Neuronal stem cell (in vitro differentiated cells): ENCODE results near the gene FHIT.

ENCODE experiments used
- DNase-seq: peaks from one replicate; pipeline ENCODE4 v3.0.0-alpha.2; 2013; ENCODE audit warnings: low spot score
- H2AFZ ChIP-seq: one replicate; pipeline ENCODE4 v1.6.1; 2013; ENCODE audit warnings: mild to moderate bottlenecking, low read length, inconsistent platforms
- H2AK5ac ChIP-seq: 2 replicates; pipeline ENCODE4 v1.6.1; 2013; ENCODE audit warnings: low read depth, mild to moderate bottlenecking, inconsistent platforms, low read length, moderate library complexity, mixed read lengths
- H2BK120ac ChIP-seq: 2 replicates; pipeline ENCODE4 v1.6.1; 2013; ENCODE audit warnings: low read depth, mild to moderate bottlenecking, inconsistent platforms, low read length, moderate library complexity, mixed read lengths
- H2BK12ac ChIP-seq: one replicate; pipeline ENCODE4 v1.6.1; 2013; ENCODE audit warnings: low read length, inconsistent platforms
- H2BK15ac ChIP-seq: 2 replicates; pipeline ENCODE4 v1.6.1; 2013; ENCODE audit warnings: mild to moderate bottlenecking, low read length, inconsistent platforms, mixed read lengths
- H2BK5ac ChIP-seq: one replicate; pipeline ENCODE4 v1.6.1; 2013; ENCODE audit warnings: inconsistent platforms, mild to moderate bottlenecking, low read length, moderate library complexity
- H3K14ac ChIP-seq: one replicate; pipeline ENCODE4 v1.6.1; 2013; ENCODE audit warnings: low read length, inconsistent platforms
- H3K18ac ChIP-seq: 2 replicates; pipeline ENCODE4 v1.6.1; 2013; ENCODE audit warnings: low read length, inconsistent platforms
- H3K23ac ChIP-seq: 2 replicates; pipeline ENCODE4 v1.6.1; 2013; ENCODE audit warnings: low read depth, mild to moderate bottlenecking, mixed read lengths, low read length, inconsistent platforms; ENCODE audit not compliant: poor library complexity
- H3K27ac ChIP-seq: replicated peaks from 3 replicates; pipeline ENCODE4 v1.5.1; 2013; ENCODE audit warnings: low read length, inconsistent platforms
- H3K27me3 ChIP-seq, 3 experiments: 2 replicates each; pipeline ENCODE4 v1.6.1; 2013; ENCODE audit warnings: low read length in 3 of 3, mild to moderate bottlenecking in 2 of 3, inconsistent platforms in 1 of 3, low read depth in 1 of 3, mixed read lengths in 1 of 3, moderate library complexity in 1 of 3; ENCODE audit not compliant: control insufficient read depth in 3 of 3, insufficient read depth in 3 of 3
- H3K36me3 ChIP-seq, 2 donors: replicated peaks in 1 of 2; 2 replicates each; pipeline ENCODE4 v1.6.1; 2013; ENCODE audit warnings: low read length in 2 of 2; ENCODE audit not compliant: control insufficient read depth in 2 of 2, insufficient read depth in 2 of 2
- H3K4ac ChIP-seq: 2 replicates; pipeline ENCODE4 v1.6.1; 2013; ENCODE audit warnings: inconsistent platforms, mild to moderate bottlenecking, low read length, moderate library complexity
- H3K4me1 ChIP-seq, 2 donors: 1 replicate in 1 of 2; 2 replicates in 1 of 2; pipeline ENCODE4 v1.6.1; 2013; ENCODE audit warnings: low read length in 2 of 2, low read depth in 1 of 2; ENCODE audit not compliant: control insufficient read depth in 2 of 2, insufficient read depth in 1 of 2
- H3K4me2 ChIP-seq: one replicate; pipeline ENCODE4 v1.6.1; 2013; ENCODE audit warnings: mild to moderate bottlenecking, low read length, inconsistent platforms; ENCODE audit not compliant: insufficient read depth, poor library complexity, severe bottlenecking
- H3K4me3 ChIP-seq, 2 donors: 2 replicates each; pipeline ENCODE4 v1.5.1; 2013; ENCODE audit warnings: low read length in 2 of 2, mild to moderate bottlenecking in 2 of 2, inconsistent platforms in 1 of 2, moderate library complexity in 1 of 2
- H3K79me1 ChIP-seq: one replicate; pipeline ENCODE4 v1.6.1; 2013; ENCODE audit warnings: low read depth, mild to moderate bottlenecking, inconsistent platforms, low read length, moderate library complexity
- H3K9ac ChIP-seq: one replicate; pipeline ENCODE4 v1.6.1; 2013; ENCODE audit warnings: mild to moderate bottlenecking, low read depth, low read length, inconsistent platforms; ENCODE audit not compliant: poor library complexity
- H3K9me3 ChIP-seq, 2 donors: replicated peaks in 1 of 2; 2 replicates each; pipeline versions ENCODE3 to v1.6.1; 2013; ENCODE audit warnings: low read length in 2 of 2, mild to moderate bottlenecking in 2 of 2, inconsistent platforms in 1 of 2, low read depth in 1 of 2, mixed read lengths in 1 of 2, moderate library complexity in 1 of 2; ENCODE audit not compliant: control insufficient read depth in 2 of 2, insufficient read depth in 1 of 2
- H4K8ac ChIP-seq: one replicate; pipeline ENCODE4 v1.6.1; 2013; ENCODE audit warnings: low read depth, mild to moderate bottlenecking, inconsistent platforms, low read length, moderate library complexity
- H4K91ac ChIP-seq: one replicate; pipeline ENCODE4 v1.6.1; 2013; ENCODE audit warnings: low read length, low read depth, mild to moderate bottlenecking, inconsistent platforms; ENCODE audit not compliant: poor library complexity
- WGBS, 2 donors: extraction: QIAGEN DNeasy Blood & Tissue Kit; methylation state at CpG; one replicate each; pipeline ENCODE4 v1.1.7; 2013; ENCODE audit warnings: missing lambda C conversion rate in 2 of 2, mixed read lengths in 1 of 2; ENCODE audit not compliant: insufficient read length in 2 of 2, insufficient replicate concordance in 1 of 2; ENCODE audit errors: extremely low coverage in 2 of 2; 5-methylcytosine and 5-hydroxymethylcytosine counted together

FHIT gene

GRCh38 chr3:60920519-60920918 lies 330.7 kb downstream of the FHIT start:
- Histone ChIP-seq H3K27ac (no peak overlapping the region), H4K8ac (no peak overlapping the region), H3K9me3 (no peaks in the 10 kb centered on the region), H3K14ac (no peak overlapping the region), H2BK15ac (no peak overlapping the region), H3K36me3 (peaks cover 0 to 3% of the 10 kb centered on the region in 2 donors), H3K18ac (no peak overlapping the region), H2BK120ac (no peak overlapping the region), H3K79me1 (no peaks in the 10 kb centered on the region), H3K4me3 (no peak overlapping the region), H3K9ac (no peak overlapping the region), H4K91ac (no peak overlapping the region), H2BK5ac (no peak overlapping the region), H2AFZ (no peak overlapping the region), H3K27me3 (no peaks in the 10 kb centered on the region), H3K23ac (no peak overlapping the region), H3K4me2 (no peak overlapping the region), H3K4ac (no peak overlapping the region), H2AK5ac (no peak overlapping the region), H2BK12ac (no peak overlapping the region), H3K4me1 (no peaks in the 10 kb centered on the region)
- WGBS, 2 donors = no CpG with 5 or more reads among the region's 4 CpGs
- DNase-seq = no peak

- Histone ChIP-seq H2BK5ac (no peak overlapping the region), H3K4me3 (no peak overlapping the region), H3K79me1 (no peaks in the 10 kb centered on the region), H3K27ac (no peak overlapping the region), H3K23ac (no peak overlapping the region), H3K4me2 (no peak overlapping the region), H3K4me1 (no peaks in the 10 kb centered on the region), H3K4ac (no peak overlapping the region), H3K36me3 (peaks cover 0 to 3% of the 10 kb centered on the region in 2 donors), H2BK15ac (no peak overlapping the region), H3K9me3 (no peaks in the 10 kb centered on the region), H3K14ac (no peak overlapping the region), H4K91ac (no peak overlapping the region), H2BK12ac (no peak overlapping the region), H3K9ac (no peak overlapping the region), H2AFZ (no peak overlapping the region), H3K27me3 (no peaks in the 10 kb centered on the region), H2AK5ac (no peak overlapping the region), H3K18ac (no peak overlapping the region), H2BK120ac (no peak overlapping the region), H4K8ac (no peak overlapping the region)
- DNase-seq = no peak
- no CpG with 5 or more reads among the region's 2 CpGs for WGBS, 2 donors
These were observed 332.0 kb downstream of the FHIT start for GRCh38 chr3:60919296-60919695.

GRCh38 chr3:60917141-60917540 lies 334.1 kb downstream of the FHIT start:
- H2BK5ac ChIP-seq = no peak overlapping the region
- H3K9ac ChIP-seq = no peak overlapping the region
- no peak overlapping the region for H3K27ac ChIP-seq
- H3K14ac ChIP-seq = no peak overlapping the region
- H2BK120ac ChIP-seq = no peak overlapping the region
- H3K36me3 ChIP-seq = peaks cover 0 to 3% of the 10 kb centered on the region in 2 donors
- H4K91ac ChIP-seq = no peak overlapping the region
- H4K8ac ChIP-seq = no peak overlapping the region
- no peak overlapping the region for H2AFZ ChIP-seq
- no peak overlapping the region for H3K23ac ChIP-seq
- no peak overlapping the region for H2BK12ac ChIP-seq
- no peak overlapping the region for H3K4me3 ChIP-seq
- no peak overlapping the region for H3K4ac ChIP-seq
- no CpG with 5 or more reads among the region's 1 CpG for WGBS, 2 donors
- no peaks in the 10 kb centered on the region for H3K79me1 ChIP-seq
- no peak overlapping the region for H2BK15ac ChIP-seq
- H3K18ac ChIP-seq = no peak overlapping the region
- no peaks in the 10 kb centered on the region for H3K4me1 ChIP-seq
- DNase-seq = no peak
- no peaks in the 10 kb centered on the region for H3K27me3 ChIP-seq
- H2AK5ac ChIP-seq = no peak overlapping the region
- H3K4me2 ChIP-seq = no peak overlapping the region
- peaks cover 3 to 5% of the 10 kb centered on the region in 2 donors for H3K9me3 ChIP-seq

GRCh38 chr3:60916546-60916945 lies 334.7 kb downstream of the FHIT start:
- Histone ChIP-seq H3K36me3 (peaks cover 0 to 3% of the 10 kb centered on the region in 2 donors), H2BK120ac (no peak overlapping the region), H3K9me3 (peaks cover 3 to 7% of the 10 kb centered on the region in 2 donors), H2AK5ac (no peak overlapping the region), H3K27me3 (no peaks in the 10 kb centered on the region), H4K91ac (no peak overlapping the region), H4K8ac (no peak overlapping the region), H2BK5ac (no peak overlapping the region), H3K9ac (no peak overlapping the region), H3K4me1 (no peaks in the 10 kb centered on the region), H3K18ac (no peak overlapping the region), H3K4me3 (no peak overlapping the region), H3K4ac (no peak overlapping the region), H2AFZ (no peak overlapping the region), H3K23ac (no peak overlapping the region), H3K14ac (no peak overlapping the region), H3K79me1 (no peaks in the 10 kb centered on the region), H2BK12ac (no peak overlapping the region), H3K27ac (no peak overlapping the region), H3K4me2 (no peak overlapping the region), H2BK15ac (no peak overlapping the region)
- no CpG with 5 or more reads among the region's 4 CpGs for WGBS, 2 donors
- DNase-seq = no peak
